IMR-90 (cell line): ENCODE data around the gene SCGB1C1. TPM values are rescaled to one million over a fixed set of nuclear protein-coding genes. Genes with fewer than 3 reads are reported as not detected.

Experiments
- ATAC-seq: fragments of 200-7000 bp; cut with Tn5 transposase; 2 replicates; pipeline ENCODE4 v1.9.1; 2020; ENCODE audit warnings: low read depth, mild to moderate bottlenecking, moderate library complexity
- BruUV-seq: library from RNA; stranded (reverse); fragments of 400-500 nt; replicated peaks from 2 replicates; lab custom pipeline; 2021; lab: Mats Ljungman, UMichigan
- CTCF ChIA-PET: fragments of 300-600 bp; formaldehyde crosslinking; extraction: SDS; loops from one replicate; lab custom pipeline; 2021; ENCODE audit warnings: antibody characterized with exemption; lab: Yijun Ruan, JAX
- POLR2A ChIA-PET: fragments of 300-600 bp; sonication (Branson Sonifier 250); formaldehyde crosslinking; loops from one replicate; lab custom pipeline; 2022; ENCODE audit warnings: antibody characterized with exemption; ENCODE audit not compliant: unreplicated experiment; lab: Charles Lee
- DNase-seq: peaks from one replicate; pipeline ENCODE4 v3.0.0; 2013
- H2AFZ ChIP-seq: replicated peaks from 2 replicates; pipeline ENCODE3; 2013; ENCODE audit warnings: low read length, mild to moderate bottlenecking; ENCODE audit not compliant: poor library complexity
- H2AK5ac ChIP-seq: 2 replicates; pipeline ENCODE4 v1.6.1; 2013; ENCODE audit warnings: low read depth, low read length, inconsistent platforms
- H2AK9ac ChIP-seq: replicated peaks from 2 replicates; pipeline ENCODE3; 2013; ENCODE audit warnings: mild to moderate bottlenecking, low read depth, low read length, moderate library complexity; ENCODE audit not compliant: poor library complexity
- H2BK120ac ChIP-seq: 2 replicates; pipeline ENCODE4 v1.6.1; 2013; ENCODE audit warnings: low read depth, low read length, inconsistent platforms
- H2BK15ac ChIP-seq: 3 replicates; pipeline ENCODE4 v1.6.1; 2013; ENCODE audit warnings: low read depth, low read length, inconsistent platforms
- H2BK20ac ChIP-seq: 2 replicates; pipeline ENCODE4 v1.6.1; 2013; ENCODE audit warnings: low read depth, mild to moderate bottlenecking, inconsistent platforms, low read length, moderate library complexity
- H2BK5ac ChIP-seq: 2 replicates; pipeline ENCODE4 v1.6.1; 2013; ENCODE audit warnings: mild to moderate bottlenecking, low read depth, low read length, inconsistent platforms; ENCODE audit not compliant: poor library complexity, severe bottlenecking
- H3K14ac ChIP-seq: replicated peaks from 2 replicates; pipeline ENCODE4 v1.6.1; 2013; ENCODE audit warnings: low read depth, low read length, inconsistent platforms
- H3K18ac ChIP-seq: 2 replicates; pipeline ENCODE4 v1.6.1; 2013; ENCODE audit warnings: low read depth, low read length, control low read depth
- H3K23ac ChIP-seq: 2 replicates; pipeline ENCODE4 v1.6.1; 2013; ENCODE audit warnings: low read depth, low read length, inconsistent platforms
- H3K27ac ChIP-seq: 2 replicates; pipeline ENCODE4 v1.5.1; 2013; ENCODE audit warnings: mild to moderate bottlenecking, control low read depth, low read length; ENCODE audit not compliant: insufficient read depth
- H3K27me3 ChIP-seq: 2 replicates; pipeline ENCODE4 v1.6.1; 2013; ENCODE audit warnings: low read length; ENCODE audit not compliant: control insufficient read depth, insufficient read depth
- H3K36me3 ChIP-seq: 2 replicates; pipeline ENCODE4 v1.6.1; 2013; ENCODE audit warnings: low read length, mixed read lengths; ENCODE audit not compliant: control insufficient read depth, insufficient read depth
- H3K4ac ChIP-seq: 2 replicates; pipeline ENCODE4 v1.6.1; 2013; ENCODE audit warnings: low read depth, low read length, inconsistent platforms
- H3K4me1 ChIP-seq: 2 replicates; pipeline ENCODE4 v1.6.1; 2013; ENCODE audit warnings: low read length, mixed read lengths; ENCODE audit not compliant: control insufficient read depth, insufficient read depth
- H3K4me2 ChIP-seq: 2 replicates; pipeline ENCODE4 v1.6.1; 2013; ENCODE audit warnings: low read depth, mild to moderate bottlenecking, control low read depth, low read length, moderate library complexity
- H3K4me3 ChIP-seq: 2 replicates; pipeline ENCODE4 v1.5.1; 2013; ENCODE audit warnings: low read depth, mild to moderate bottlenecking, control low read depth, low read length, moderate library complexity; ENCODE audit not compliant: insufficient read depth
- H3K56ac ChIP-seq: 2 replicates; pipeline ENCODE4 v1.6.1; 2013; ENCODE audit warnings: low read length, inconsistent platforms; ENCODE audit not compliant: insufficient read depth; ENCODE audit errors: extremely low read depth
- H3K79me1 ChIP-seq, 2 experiments: 2 replicates each; pipeline ENCODE4 v1.6.1; 2013; ENCODE audit warnings: low read length in 2 of 2, inconsistent platforms in 1 of 2, low read depth in 1 of 2
- H3K9ac ChIP-seq: 2 replicates; pipeline ENCODE4 v1.6.1; 2013; ENCODE audit warnings: low read depth, low read length, control low read depth
- H3K9me1 ChIP-seq: 2 replicates; pipeline ENCODE4 v1.6.1; 2013; ENCODE audit warnings: low read length, inconsistent platforms; ENCODE audit not compliant: insufficient read depth
- H3K9me3 ChIP-seq: 2 replicates; pipeline ENCODE4 v1.6.1; 2013; ENCODE audit warnings: low read length; ENCODE audit not compliant: control insufficient read depth, insufficient read depth
- H4K20me1 ChIP-seq: 2 replicates; pipeline ENCODE4 v1.6.1; 2013; ENCODE audit warnings: low read length, inconsistent platforms; ENCODE audit not compliant: insufficient read depth
- H4K5ac ChIP-seq: 2 replicates; pipeline ENCODE4 v1.6.1; 2013; ENCODE audit warnings: mild to moderate bottlenecking, low read depth, low read length, control low read depth
- H4K8ac ChIP-seq, 2 experiments: 2 replicates each; pipeline ENCODE4 v1.6.1; 2013; ENCODE audit warnings: low read depth in 2 of 2, low read length in 2 of 2, control low read depth in 1 of 2, inconsistent platforms in 1 of 2
- H4K91ac ChIP-seq: 2 replicates; pipeline ENCODE4 v1.6.1; 2013; ENCODE audit warnings: low read depth, low read length, inconsistent platforms; ENCODE audit not compliant: insufficient read depth
- BHLHE40 ChIP-seq: fragments of 150-350 bp; IDR thresholded peaks from 2 replicates; pipeline ENCODE4 v1.6.1; 2016; ENCODE audit warnings: mild to moderate bottlenecking, low read depth, low read length
- CHD1 ChIP-seq: IDR thresholded peaks from 2 replicates; pipeline ENCODE4 v1.6.1; 2012; ENCODE audit warnings: low read depth, low read length, improper control_type of control experiment
- MXI1 ChIP-seq: IDR thresholded peaks from 2 replicates; pipeline ENCODE4 v1.6.1; 2012; ENCODE audit warnings: low read depth, mild to moderate bottlenecking, low read length, moderate library complexity, borderline replicate concordance
- POLR2A ChIP-seq: IDR thresholded peaks from 2 replicates; pipeline ENCODE4 v1.6.1; 2012; ENCODE audit warnings: mild to moderate bottlenecking, low read depth, low read length
- RAD21 ChIP-seq: IDR thresholded peaks from 2 replicates; pipeline ENCODE4 v1.6.1; 2012; ENCODE audit warnings: low read length, improper control_type of control experiment
- RCOR1 ChIP-seq: IDR thresholded peaks from 2 replicates; pipeline ENCODE4 v1.6.1; 2012; ENCODE audit warnings: mild to moderate bottlenecking, low read length, improper control_type of control experiment; ENCODE audit not compliant: insufficient replicate concordance
- RFX5 ChIP-seq: IDR thresholded peaks from 2 replicates; pipeline ENCODE4 v1.8.0; 2012; ENCODE audit warnings: low read depth, mild to moderate bottlenecking, low read length, moderate library complexity
- SMC3 ChIP-seq: fragments of 150-350 bp; IDR thresholded peaks from 2 replicates; pipeline ENCODE4 v1.6.1; 2016; ENCODE audit warnings: low read depth, mild to moderate bottlenecking, antibody characterized with exemption, low read length, moderate library complexity
- WGBS, 2 experiments: methylation state at CpG; one replicate each; pipeline versions ENCODE4 v1.1.5 to v1.1.7; 2013; ENCODE audit warnings: missing lambda C conversion rate in 2 of 2; ENCODE audit not compliant: insufficient read length in 1 of 2; ENCODE audit errors: extremely low coverage in 2 of 2; 5-methylcytosine and 5-hydroxymethylcytosine counted together
- dilution Hi-C: fragments of 300-500 bp; cut with HindIII; formaldehyde crosslinking; loops from one replicate; pipeline ENCODE4 v1.14.3; 2018; ENCODE audit warnings: low sequenced_read_pairs; ENCODE audit not compliant: unreplicated experiment
- in situ Hi-C: fragments of 300-500 bp; cut with MboI; formaldehyde crosslinking; loops from 3 replicates; pipeline ENCODE4 v1.14.3; 2019; ENCODE audit warnings: low sequenced_read_pairs, inconsistent platforms, mixed read lengths
- intact Hi-C: fragments of 100-400 bp; cut with micrococcal nuclease; formaldehyde crosslinking; loops from 2 replicates; pipeline ENCODE4 v1.10.0; 2022
- polyA plus RNA-seq, 3 experiments: library from polyadenylated mRNA; depleted of rRNA; stranded (reverse); fragments of >200 nt; gene quantifications; 2 replicates each; pipeline ENCODE4 v1.2.3, GENCODE V29; 2012; ENCODE audit warnings: low replicate concordance in 1 of 3
- total RNA-seq: library from RNA; depleted of rRNA; stranded (reverse); fragments of >200 nt; gene quantifications from 2 replicates; pipeline ENCODE4 v1.2.3, GENCODE V29; 2012
- TF ChIP-seq, protein P1 (sequence below): conservative IDR thresholded peaks from 2 replicates; pipeline ENCODE4 v1.5.1; 2012; ENCODE audit warnings: mild to moderate bottlenecking, low read depth, low read length, improper control_type of control experiment

SCGB1C1 gene
- total and polyA plus RNA-seq, 2 of the 4 experiments (the other 2 are of a cell fraction): not detected

DNA sequence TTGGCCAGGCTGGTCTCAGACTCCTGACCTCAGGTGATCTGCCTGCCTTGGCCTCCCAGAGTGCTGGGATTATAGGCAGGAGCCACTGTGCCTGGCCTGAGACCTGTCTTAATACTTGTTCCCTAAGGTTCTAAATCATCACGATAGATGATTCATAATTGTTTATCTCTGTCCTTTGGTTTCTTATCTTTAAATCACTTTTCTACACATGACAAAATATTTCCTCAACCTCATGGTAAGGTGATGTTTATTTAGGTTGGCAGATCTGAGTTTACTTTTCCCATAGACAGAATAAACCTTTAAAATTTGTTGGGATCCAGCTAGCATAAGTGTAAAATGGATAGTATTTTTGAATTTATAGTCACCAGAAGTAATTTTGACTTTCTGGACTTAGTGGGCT is 47.4 kb downstream of the SCGB1C1 start:
- Histone ChIP-seq H3K27ac (no peak overlapping the region), H3K23ac (no peak overlapping the region), H2AFZ (no peak overlapping the region), H3K79me1 (peaks cover 26 to 42% of the 10 kb centered on the region in 2 experiments), H3K27me3 (no peaks in the 10 kb centered on the region), H3K9ac (no peak overlapping the region), H2BK20ac (no peak overlapping the region), H3K14ac (no peak overlapping the region), H3K9me3 (no peaks in the 10 kb centered on the region), H4K91ac (no peak overlapping the region), H3K36me3 (peaks cover 22% of the 10 kb centered on the region), H2BK120ac (no peak overlapping the region), H2AK5ac (no peak overlapping the region), H4K5ac (no peak overlapping the region), H3K4me2 (no peak overlapping the region), H2AK9ac (no peak overlapping the region), H4K20me1 (peaks cover 13% of the 10 kb centered on the region), H3K18ac (no peak overlapping the region), H3K56ac (no peak overlapping the region), H3K4me3 (no peak overlapping the region), H4K8ac (no peak overlapping the region), H2BK15ac (no peak overlapping the region), H3K9me1 (0 out of 2 replicates have a peak, but pooled peaks cover 5% of the 10 kb centered on the region), H3K4ac (no peak overlapping the region), H2BK5ac (no peak overlapping the region), H3K4me1 (no peaks in the 10 kb centered on the region; the same call in none of the 2 replicates)
- WGBS, 2 experiments: no CpG with 5 or more reads among the region's 1 CpG
- ChIA-PET CTCF (interaction anchor here (2.3 kb wide), 1 partner anchor 11 kb away, joined by 10 read pairs; no protein-coding TSS in a partner anchor), POLR2A (no interaction called here)
- no TSS peak for BruUV-seq
- in situ Hi-C loops (loop anchor here (5.0 kb wide), 1 partner anchor 37 kb away; the partner anchor contains the start of gene NLRP6), dilution Hi-C loops (no loop called here), intact Hi-C loops (no loop called here)
- TF ChIP-seq, protein P1, sequence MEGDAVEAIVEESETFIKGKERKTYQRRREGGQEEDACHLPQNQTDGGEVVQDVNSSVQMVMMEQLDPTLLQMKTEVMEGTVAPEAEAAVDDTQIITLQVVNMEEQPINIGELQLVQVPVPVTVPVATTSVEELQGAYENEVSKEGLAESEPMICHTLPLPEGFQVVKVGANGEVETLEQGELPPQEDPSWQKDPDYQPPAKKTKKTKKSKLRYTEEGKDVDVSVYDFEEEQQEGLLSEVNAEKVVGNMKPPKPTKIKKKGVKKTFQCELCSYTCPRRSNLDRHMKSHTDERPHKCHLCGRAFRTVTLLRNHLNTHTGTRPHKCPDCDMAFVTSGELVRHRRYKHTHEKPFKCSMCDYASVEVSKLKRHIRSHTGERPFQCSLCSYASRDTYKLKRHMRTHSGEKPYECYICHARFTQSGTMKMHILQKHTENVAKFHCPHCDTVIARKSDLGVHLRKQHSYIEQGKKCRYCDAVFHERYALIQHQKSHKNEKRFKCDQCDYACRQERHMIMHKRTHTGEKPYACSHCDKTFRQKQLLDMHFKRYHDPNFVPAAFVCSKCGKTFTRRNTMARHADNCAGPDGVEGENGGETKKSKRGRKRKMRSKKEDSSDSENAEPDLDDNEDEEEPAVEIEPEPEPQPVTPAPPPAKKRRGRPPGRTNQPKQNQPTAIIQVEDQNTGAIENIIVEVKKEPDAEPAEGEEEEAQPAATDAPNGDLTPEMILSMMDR: no peak
- TF ChIP-seq CHD1 (no peak), POLR2A (no peak), BHLHE40 (no peak), RAD21 (no peak), RFX5 (no peak), SMC3 (no peak), RCOR1 (no peak), MXI1 (no peak)
- no peak for DNase-seq
- ATAC-seq: no peak
